ENCODE measurements around the gene ZNF10.

DNA sequence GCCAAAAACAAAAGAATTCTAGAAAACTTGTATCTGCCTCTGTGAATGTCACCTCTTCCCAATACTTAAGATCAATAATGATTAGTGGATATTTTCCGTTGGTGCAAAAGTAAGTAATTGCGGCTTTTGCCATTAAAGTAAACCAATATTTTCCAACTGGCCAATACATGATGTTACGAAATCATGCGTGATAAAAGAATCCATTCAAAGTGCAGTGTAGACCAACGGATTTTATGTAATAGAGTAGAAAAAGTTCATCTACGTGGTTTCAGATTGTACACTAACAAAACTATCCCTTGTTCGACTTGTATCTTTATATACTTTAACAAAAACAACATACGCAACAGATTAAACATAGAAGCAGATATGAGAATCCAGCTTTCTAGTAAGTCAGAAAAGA, 50.2 kb downstream of the ZNF10 start:
- TF ChIP-seq, protein P1, sequence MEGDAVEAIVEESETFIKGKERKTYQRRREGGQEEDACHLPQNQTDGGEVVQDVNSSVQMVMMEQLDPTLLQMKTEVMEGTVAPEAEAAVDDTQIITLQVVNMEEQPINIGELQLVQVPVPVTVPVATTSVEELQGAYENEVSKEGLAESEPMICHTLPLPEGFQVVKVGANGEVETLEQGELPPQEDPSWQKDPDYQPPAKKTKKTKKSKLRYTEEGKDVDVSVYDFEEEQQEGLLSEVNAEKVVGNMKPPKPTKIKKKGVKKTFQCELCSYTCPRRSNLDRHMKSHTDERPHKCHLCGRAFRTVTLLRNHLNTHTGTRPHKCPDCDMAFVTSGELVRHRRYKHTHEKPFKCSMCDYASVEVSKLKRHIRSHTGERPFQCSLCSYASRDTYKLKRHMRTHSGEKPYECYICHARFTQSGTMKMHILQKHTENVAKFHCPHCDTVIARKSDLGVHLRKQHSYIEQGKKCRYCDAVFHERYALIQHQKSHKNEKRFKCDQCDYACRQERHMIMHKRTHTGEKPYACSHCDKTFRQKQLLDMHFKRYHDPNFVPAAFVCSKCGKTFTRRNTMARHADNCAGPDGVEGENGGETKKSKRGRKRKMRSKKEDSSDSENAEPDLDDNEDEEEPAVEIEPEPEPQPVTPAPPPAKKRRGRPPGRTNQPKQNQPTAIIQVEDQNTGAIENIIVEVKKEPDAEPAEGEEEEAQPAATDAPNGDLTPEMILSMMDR (IDR thresholded peaks at IDR 0.05; ENCODE audit: low read length), result no peak
- no peak for TF ChIP-seq EZH2 (IDR thresholded peaks at IDR 0.05; ENCODE audit: borderline replicate concordance, low read length)

Measured in OCI-LY1 (cell line).